HFF-Myc (cell line): ENCODE results near the gene NDUFB3.

Source experiments
- DNase-seq: peaks from one replicate; pipeline ENCODE4 v3.0.0-alpha.2; 2011; ENCODE audit warnings: low read depth; ENCODE audit errors: extremely low read depth
- H3K4me3 ChIP-seq: replicated peaks from 2 replicates; pipeline ENCODE4 v1.5.1; 2011; ENCODE audit warnings: low read depth, mild to moderate bottlenecking, control low read depth, low read length
- CTCF ChIP-seq: IDR thresholded peaks from 2 replicates; pipeline ENCODE4 v1.5.1; 2012; ENCODE audit warnings: mild to moderate bottlenecking, low read depth, low read length, control low read depth; ENCODE audit errors: missing control alignments

The NDUFB3 gene

GRCh38 chr2:201070948-201071478 lies 788 bp upstream of the NDUFB3 start:
- peak overlapping the region; percentile 54 for H3K4me3 ChIP-seq
- no peak for DNase-seq
- no peak for TF ChIP-seq CTCF

- H3K4me3 ChIP-seq = peak overlapping the region; percentile 54
- no peak for TF ChIP-seq CTCF
- no peak for DNase-seq
Observed at GRCh38 chr2:201072201-201072530, 365 bp downstream of the NDUFB3 start.

GRCh38 chr2:201073071-201073470 lies 1.3 kb downstream of the NDUFB3 start:
- TF ChIP-seq CTCF = no peak
- no peak for DNase-seq
- peak overlapping the region; percentile 54 for H3K4me3 ChIP-seq

- TF ChIP-seq CTCF = no peak
- no peak for DNase-seq
- H3K4me3 ChIP-seq = no peak overlapping the region
Observed at GRCh38 chr2:201074996-201075395, 3.2 kb downstream of the NDUFB3 start.

GRCh38 chr2:201084863-201085262 lies 13.1 kb downstream of the NDUFB3 start:
- no peak overlapping the region for H3K4me3 ChIP-seq
- no peak for TF ChIP-seq CTCF
- no peak for DNase-seq

- DNase-seq = no peak
- no peak overlapping the region for H3K4me3 ChIP-seq
- no peak for TF ChIP-seq CTCF
Observed at GRCh38 chr2:201090574-201090973, 18.8 kb downstream of the NDUFB3 start.

- no peak for DNase-seq
- TF ChIP-seq CTCF = no peak
- H3K4me3 ChIP-seq = no peak overlapping the region
Observed at GRCh38 chr2:201093573-201093972, 21.8 kb downstream of the NDUFB3 start.
